NCI-H82 (cell line): Measurements from ENCODE around the gene AHSG.
A peak's percentile ranks its signal among the peaks of the same experiment; 100 is the strongest.
"Not testable (repeated sequence)": the region's sequence is repeated elsewhere in the genome, so short reads cannot be mapped to it uniquely, and the experiment has no call there.

ENCODE experiments used
- DNase-seq: peaks from one replicate; lab custom pipeline; 2025; lab: John Stamatoyannopoulos, UW

The AHSG gene

GRCh38 chr3:186612721-186613636 is at the start of gene AHSG:
Gene AHSG, plus strand, starts transcription at chr3:186613060. Its CDS starts 82 bp downstream, at chr3:186613142.
- DNase-seq = no peak

DNA sequence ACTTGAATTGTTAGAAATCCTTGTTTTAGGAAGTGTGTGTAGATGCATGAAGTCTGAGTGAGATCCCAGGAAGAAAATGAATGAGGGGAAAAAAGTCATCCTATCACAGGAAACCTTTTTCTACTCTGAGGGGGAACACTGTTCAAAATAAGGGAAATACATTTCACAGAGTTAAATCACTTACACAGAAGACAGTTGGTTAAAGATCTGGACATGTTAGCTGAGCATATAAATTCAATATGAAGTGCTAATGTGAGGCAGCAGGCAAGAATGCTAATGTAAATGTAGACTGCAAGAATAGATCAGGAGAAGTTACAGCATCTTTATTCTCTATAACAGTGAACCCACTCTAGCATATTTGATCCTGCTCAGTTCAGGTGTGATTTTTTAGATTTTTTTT is 48.3 kb upstream of the AHSG start:
- no peak for DNase-seq

GRCh38 chr3:186566772-186567071 is 46.1 kb upstream of the AHSG start:
- DNase-seq = no peak

GRCh38 chr3:186567072-186567921 is 45.6 kb upstream of the AHSG start, which contains the start of gene TBCCD1:
Gene TBCCD1, minus strand, starts transcription at chr3:186567339. Its CDS starts 3,010 bp downstream, at chr3:186564329.
- peak; percentile 95 for DNase-seq

DNA sequence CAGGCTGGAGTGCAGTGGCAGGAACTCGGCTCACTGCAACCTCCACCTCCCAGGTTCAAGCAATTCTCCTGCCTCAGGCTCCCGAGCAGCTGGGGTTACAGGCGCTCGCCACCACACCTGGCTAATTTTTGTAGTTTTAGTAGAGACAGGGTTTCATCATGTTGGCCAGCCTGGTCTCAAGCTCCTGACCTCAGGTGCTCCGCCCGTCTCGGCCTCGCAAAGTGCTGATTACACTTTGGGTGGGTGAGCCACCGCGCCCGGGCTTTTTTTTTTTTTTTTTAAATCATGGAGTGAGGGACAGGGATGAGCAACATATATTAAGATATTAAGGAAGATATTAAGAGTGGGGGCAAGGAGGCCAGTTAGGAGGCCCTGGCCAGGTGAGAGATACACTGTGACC is 43.5 kb upstream of the AHSG start:
- not testable (repeated sequence) for DNase-seq

GRCh38 chr3:186569779-186570095 is 43.1 kb upstream of the AHSG start:
- DNase-seq = no peak

- peak; percentile 100 for DNase-seq
Measured at GRCh38 chr3:186570096-186570940, 42.5 kb upstream of the AHSG start, which contains the start of gene DNAJB11. Gene DNAJB11, plus strand, starts transcription at chr3:186570720. Its CDS starts 178 bp downstream, at chr3:186570898.

GRCh38 chr3:186570941-186571643 is 41.8 kb upstream of the AHSG start:
- no peak for DNase-seq

DNA sequence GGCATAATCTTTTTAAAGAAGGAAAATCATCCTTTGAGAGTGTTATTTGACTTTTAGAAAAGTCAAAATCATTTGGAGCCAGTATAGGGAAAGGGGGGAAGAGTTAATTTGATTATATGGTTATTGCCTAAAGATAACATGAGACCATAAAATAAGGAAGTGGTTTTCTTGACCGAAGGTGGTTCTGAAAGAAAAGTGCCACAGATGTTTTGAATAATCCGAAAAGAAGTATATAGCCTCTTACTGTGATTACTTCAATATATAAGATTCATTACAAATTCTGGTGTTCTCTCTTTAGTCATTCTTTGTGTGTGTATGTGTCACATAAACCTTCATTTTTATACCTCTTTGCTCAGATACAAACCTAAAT is 41.2 kb upstream of the AHSG start:
- no peak for DNase-seq

DNA sequence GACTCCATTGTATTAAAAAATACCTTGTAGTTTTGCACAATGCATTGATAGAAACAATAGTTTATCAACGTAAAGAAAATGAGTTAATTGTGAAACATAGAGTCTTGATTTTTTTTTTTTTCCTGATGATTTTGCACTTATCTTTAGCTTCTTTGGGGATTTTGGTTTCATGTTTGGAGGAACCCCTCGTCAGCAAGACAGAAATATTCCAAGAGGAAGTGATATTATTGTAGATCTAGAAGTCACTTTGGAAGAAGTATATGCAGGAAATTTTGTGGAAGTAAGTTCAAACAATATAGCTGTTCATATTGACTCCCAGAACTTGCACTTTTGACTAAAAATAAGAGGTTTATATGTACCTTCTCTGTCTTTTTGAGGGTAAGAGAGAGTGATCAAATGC is 35.3 kb upstream of the AHSG start:
- DNase-seq = no peak

DNA sequence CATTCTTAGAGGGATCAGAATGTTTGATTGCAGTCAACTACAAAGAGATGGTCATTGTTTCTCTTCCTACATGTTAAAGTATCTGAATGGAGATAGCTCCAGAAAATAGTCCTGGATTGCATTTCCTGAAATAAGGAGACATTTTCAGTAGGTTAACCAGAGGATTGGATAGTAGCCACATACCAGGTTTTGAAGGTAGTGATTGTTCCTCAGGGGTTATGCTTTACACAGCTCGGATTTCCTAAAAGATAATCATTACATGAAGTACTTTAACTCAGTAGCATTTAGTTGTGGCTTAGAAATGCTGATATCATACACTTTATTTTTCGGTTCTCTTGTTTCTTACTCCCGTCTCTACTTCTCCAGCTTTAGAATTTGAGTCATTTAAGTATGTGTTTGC is 32.1 kb upstream of the AHSG start:
- DNase-seq = no peak

DNA sequence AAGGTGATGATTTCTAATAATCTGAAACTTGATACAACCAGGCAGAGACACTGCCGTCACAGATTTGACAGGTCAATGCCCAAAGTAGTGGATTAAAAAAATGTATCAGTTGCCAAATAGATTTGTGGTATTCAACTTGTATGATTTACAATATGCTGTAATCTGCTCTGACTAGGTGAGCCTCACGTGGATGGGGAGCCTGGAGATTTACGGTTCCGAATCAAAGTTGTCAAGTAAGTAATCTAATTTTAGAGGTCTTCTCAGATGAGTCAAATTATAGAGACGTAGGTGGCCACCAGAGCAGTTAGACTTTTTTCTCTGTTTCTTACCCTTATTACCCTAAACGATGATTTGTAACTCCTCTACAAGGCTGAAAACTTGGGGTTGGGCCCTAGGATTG is 30.3 kb upstream of the AHSG start:
- DNase-seq = no peak

GRCh38 chr3:186583831-186584230 is 29.0 kb upstream of the AHSG start:
- DNase-seq = no peak

DNA sequence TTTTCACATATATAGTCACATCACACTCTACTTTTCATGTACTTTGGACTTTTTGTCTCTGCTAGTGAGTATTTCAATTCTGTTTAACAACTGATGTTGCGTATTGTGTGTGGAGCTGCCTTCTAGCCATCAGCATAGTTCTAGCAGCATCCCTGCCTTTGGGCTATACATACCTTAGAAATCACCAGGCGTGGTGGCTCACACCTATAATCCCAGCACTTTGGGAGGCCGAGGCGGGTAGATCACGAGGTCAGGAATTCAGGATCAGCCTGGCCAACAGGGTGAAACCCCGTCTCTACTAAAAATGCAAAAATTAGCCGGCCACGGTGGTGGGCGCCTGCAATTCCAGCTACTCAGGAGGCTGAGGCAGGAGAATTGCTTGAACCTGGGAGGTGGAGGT is 26.6 kb upstream of the AHSG start:
- not testable (repeated sequence) for DNase-seq

DNA sequence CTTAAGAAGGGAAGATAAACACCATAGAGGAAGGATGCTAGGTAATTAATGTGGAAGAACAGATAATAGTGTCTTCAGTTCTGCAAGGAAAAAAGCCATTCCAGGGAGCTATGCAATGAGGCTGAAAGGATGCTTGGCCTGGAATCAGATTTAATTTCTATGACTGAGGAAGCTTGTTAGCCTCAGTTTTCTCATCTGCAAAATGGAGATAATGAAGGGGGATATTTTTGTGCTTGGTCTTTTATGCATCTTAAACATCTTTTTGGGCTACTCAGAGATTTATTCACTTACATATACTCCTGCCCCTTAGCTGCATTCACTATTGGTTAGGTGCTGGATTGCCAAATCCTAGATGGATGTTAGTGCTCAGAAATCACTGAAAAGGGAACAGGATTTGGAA is 25.7 kb upstream of the AHSG start:
- no peak for DNase-seq

GRCh38 chr3:186588632-186589031 is 24.2 kb upstream of the AHSG start:
- DNase-seq = no peak

GRCh38 chr3:186589121-186589520 is 23.7 kb upstream of the AHSG start:
- DNase-seq = no peak

GRCh38 chr3:186589856-186590579 is 22.8 kb upstream of the AHSG start:
- no peak for DNase-seq

- no peak for DNase-seq
Measured at GRCh38 chr3:186590580-186591295, 22.1 kb upstream of the AHSG start.

- DNase-seq = no peak
Measured at GRCh38 chr3:186592682-186593081, 20.2 kb upstream of the AHSG start.
